ENCODE measurements around the gene BRSK1.

DNA sequence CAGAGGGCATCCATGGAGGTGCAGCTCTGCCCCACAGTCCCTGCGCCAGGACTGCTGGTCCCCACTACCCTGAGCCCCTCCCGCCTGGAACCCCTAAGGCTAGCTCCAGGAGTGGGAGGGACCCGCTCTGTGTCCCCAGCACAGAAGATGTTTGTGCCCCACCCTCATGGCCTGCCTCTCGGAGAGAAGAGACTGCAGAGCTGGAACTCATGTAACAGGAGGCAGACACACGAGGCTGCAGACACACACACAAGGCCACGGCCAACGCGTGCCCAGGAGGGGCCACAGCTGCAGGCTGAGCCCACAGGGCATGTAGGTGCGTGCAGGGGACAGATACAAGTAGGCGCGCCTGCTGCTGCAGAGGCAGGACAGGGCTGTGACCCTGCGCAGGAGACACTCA is 44.8 kb upstream of the BRSK1 start:
- TF ChIP-seq, protein P1, sequence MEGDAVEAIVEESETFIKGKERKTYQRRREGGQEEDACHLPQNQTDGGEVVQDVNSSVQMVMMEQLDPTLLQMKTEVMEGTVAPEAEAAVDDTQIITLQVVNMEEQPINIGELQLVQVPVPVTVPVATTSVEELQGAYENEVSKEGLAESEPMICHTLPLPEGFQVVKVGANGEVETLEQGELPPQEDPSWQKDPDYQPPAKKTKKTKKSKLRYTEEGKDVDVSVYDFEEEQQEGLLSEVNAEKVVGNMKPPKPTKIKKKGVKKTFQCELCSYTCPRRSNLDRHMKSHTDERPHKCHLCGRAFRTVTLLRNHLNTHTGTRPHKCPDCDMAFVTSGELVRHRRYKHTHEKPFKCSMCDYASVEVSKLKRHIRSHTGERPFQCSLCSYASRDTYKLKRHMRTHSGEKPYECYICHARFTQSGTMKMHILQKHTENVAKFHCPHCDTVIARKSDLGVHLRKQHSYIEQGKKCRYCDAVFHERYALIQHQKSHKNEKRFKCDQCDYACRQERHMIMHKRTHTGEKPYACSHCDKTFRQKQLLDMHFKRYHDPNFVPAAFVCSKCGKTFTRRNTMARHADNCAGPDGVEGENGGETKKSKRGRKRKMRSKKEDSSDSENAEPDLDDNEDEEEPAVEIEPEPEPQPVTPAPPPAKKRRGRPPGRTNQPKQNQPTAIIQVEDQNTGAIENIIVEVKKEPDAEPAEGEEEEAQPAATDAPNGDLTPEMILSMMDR (IDR thresholded peaks at IDR 0.05): no peak
- no peak for TF ChIP-seq ZFX (IDR thresholded peaks at IDR 0.05; ENCODE audit: borderline replicate concordance)

Data from 22Rv1 (cell line).